GM12878 (cell line): ENCODE results near the gene SLU7. TPM values are rescaled to one million over a fixed set of nuclear protein-coding genes. Genes with fewer than 3 reads are reported as not detected.

Experiments
- ATAC-seq: fragments of 200-7000 bp; cut with Tn5 transposase; 3 replicates; pipeline ENCODE4 v1.9.1; 2020; ENCODE audit warnings: mild to moderate bottlenecking, moderate library complexity
- BruUV-seq: library from RNA; stranded (reverse); fragments of 400-500 nt; replicated peaks from 2 replicates; lab custom pipeline; 2021; lab: Mats Ljungman, UMichigan
- CTCF ChIA-PET: fragments of 300-600 bp; sonication (Branson Sonifier 250); formaldehyde crosslinking; extraction: SDS; loops from one replicate; lab custom pipeline; 2021; ENCODE audit warnings: inconsistent platforms; lab: Yijun Ruan, JAX
- POLR2A ChIA-PET: fragments of 350-600 bp; formaldehyde crosslinking; extraction: SDS; loops from one replicate; lab custom pipeline; 2021; ENCODE audit warnings: inconsistent platforms; lab: Charles Lee
- RAD21 ChIA-PET: fragments of 300-600 bp; sonication (Branson Sonifier 250); formaldehyde crosslinking; loops from one replicate; lab custom pipeline; 2023; ENCODE audit warnings: antibody characterized with exemption; ENCODE audit not compliant: unreplicated experiment; lab: Charles Lee
- SMC1A ChIA-PET: fragments of 300-600 bp; sonication (Branson Sonifier 250); formaldehyde crosslinking; loops from one replicate; lab custom pipeline; 2023; ENCODE audit not compliant: unreplicated experiment, uncharacterized antibody; lab: Charles Lee
- DNase-seq: peaks from one replicate; pipeline ENCODE4 v3.0.0-alpha.2; 2011; ENCODE audit warnings: low read depth, low spot score
- FAIRE-seq: peaks from 3 replicates; lab custom pipeline; 2011; peaks lifted over from hg19 to GRCh38; lab: Jason Lieb, UNC
- H2AFZ ChIP-seq: 2 replicates; pipeline ENCODE4 v1.6.0; 2011; ENCODE audit warnings: low read depth, low read length, control low read depth; ENCODE audit not compliant: control insufficient read depth
- H3K27ac ChIP-seq: 2 replicates; pipeline ENCODE4 v1.5.1; 2011; ENCODE audit warnings: control low read depth; ENCODE audit not compliant: control insufficient read depth, insufficient read depth
- H3K27me3 ChIP-seq, 2 experiments: replicated peaks in 1 of 2; 2 replicates each; pipeline versions ENCODE4 v1.6.0 to v1.6.1; 2011; ENCODE audit warnings: low read length in 1 of 2; ENCODE audit not compliant: control insufficient read depth in 2 of 2, insufficient read depth in 2 of 2
- H3K36me3 ChIP-seq, 2 experiments: 2 replicates each; pipeline ENCODE4 v1.5.1; 2011; ENCODE audit warnings: low read length in 1 of 2; ENCODE audit not compliant: control insufficient read depth in 2 of 2, insufficient read depth in 2 of 2
- H3K4me1 ChIP-seq: 2 replicates; pipeline ENCODE4 v1.6.1; 2011; ENCODE audit warnings: mild to moderate bottlenecking, low read length, moderate library complexity, mixed read lengths; ENCODE audit not compliant: control insufficient read depth, insufficient read depth
- H3K4me2 ChIP-seq: 2 replicates; pipeline ENCODE4 v1.6.0; 2011; ENCODE audit warnings: control low read depth; ENCODE audit not compliant: control insufficient read depth, insufficient read depth
- H3K4me3 ChIP-seq: fragments of 200-600 bp; sonication (generic); 2 replicates; pipeline ENCODE4 v1.5.1; 2016
- H3K79me2 ChIP-seq: 2 replicates; pipeline ENCODE4 v1.6.0; 2011; ENCODE audit warnings: low read length; ENCODE audit not compliant: control insufficient read depth, insufficient read depth
- H3K9ac ChIP-seq: 2 replicates; pipeline ENCODE4 v1.8.0; 2011; ENCODE audit warnings: low read length, control low read depth, mixed read lengths; ENCODE audit not compliant: control insufficient read depth, insufficient read depth
- H3K9me3 ChIP-seq: replicated peaks from 3 replicates; pipeline ENCODE4 v1.5.1; 2011; ENCODE audit warnings: mild to moderate bottlenecking, low read length; ENCODE audit not compliant: control insufficient read depth, insufficient read depth
- H4K20me1 ChIP-seq: 2 replicates; pipeline ENCODE4 v1.6.0; 2011; ENCODE audit not compliant: control insufficient read depth, insufficient read depth
- CUX1 ChIP-seq: IDR thresholded peaks from 2 replicates; pipeline ENCODE4 v1.6.1; 2012; ENCODE audit warnings: improper control_type of control experiment, low read depth, low read length; ENCODE audit not compliant: insufficient replicate concordance
- HCFC1 ChIP-seq: fragments of 150-350 bp; IDR thresholded peaks from 2 replicates; pipeline ENCODE4 v1.6.1; 2014; ENCODE audit warnings: low read length
- IRF5 ChIP-seq: fragments of 450-650 bp; IDR thresholded peaks from 2 replicates; pipeline ENCODE4 v1.6.1; 2017; ENCODE audit warnings: borderline replicate concordance
- KLF5 ChIP-seq: fragments of 450-650 bp; IDR thresholded peaks from 2 replicates; pipeline ENCODE4 v1.6.1; 2014; ENCODE audit warnings: mild to moderate bottlenecking; ENCODE audit not compliant: partially characterized antibody
- NFYA ChIP-seq: IDR thresholded peaks from 2 replicates; pipeline ENCODE4 v1.6.1; 2011; ENCODE audit warnings: low read depth, mild to moderate bottlenecking, low read length, improper control_type of control experiment, borderline replicate concordance
- SUPT20H ChIP-seq: IDR thresholded peaks from 2 replicates; pipeline ENCODE4 v1.6.1; 2011; ENCODE audit warnings: low read depth, mild to moderate bottlenecking, low read length, moderate library complexity, borderline replicate concordance; ENCODE audit not compliant: control insufficient read depth
- ZBTB40 ChIP-seq: fragments of 450-650 bp; IDR thresholded peaks from 2 replicates; pipeline ENCODE4 v1.6.1; 2016; ENCODE audit warnings: mild to moderate bottlenecking, moderate library complexity, borderline replicate concordance
- ZNF207 ChIP-seq: fragments of 450-650 bp; IDR thresholded peaks from 2 replicates; pipeline ENCODE4 v1.6.1; 2014; ENCODE audit warnings: antibody characterized with exemption, mild to moderate bottlenecking, borderline replicate concordance
- in situ Hi-C: fragments of 300-500 bp; cut with MboI; formaldehyde crosslinking; loops from 9 replicates; pipeline ENCODE4 v1.14.3; 2018; ENCODE audit warnings: mixed read lengths
- intact Hi-C: fragments of 100-400 bp; cut with micrococcal nuclease; formaldehyde crosslinking; loops from one replicate; pipeline ENCODE4 v1.14.2; 2022; ENCODE audit not compliant: unreplicated experiment
- polyA plus RNA-seq, 11 experiments: library from polyadenylated mRNA; depleted of rRNA in 4 of 11; unstranded in 6 of 11; stranded (reverse) in 5 of 11; fragments of >200 nt; fragmentation: Nextera tagmentation in 4 of 11; fragmentation: Illumina TruSeq in 1 of 11; extraction: Ambion mirVana in 4 of 11; extraction: Trizol in 1 of 11; gene quantifications; 1 replicate in 1 of 11; 2 replicates in 10 of 11; pipeline versions ENCODE4 v1.2.1 to v1.2.3, GENCODE V29; 2011 to 2016; ENCODE audit warnings: inconsistent platforms in 2 of 11, missing spikeins in 2 of 11, low read depth in 1 of 11
- total RNA-seq, 4 experiments: library from RNA; depleted of rRNA in 3 of 4; stranded (reverse); fragments of >200 nt in 3 of 4; fragmentation: Illumina TruSeq in 1 of 4; extraction: Trizol in 1 of 4; gene quantifications; 2 replicates each; pipeline versions ENCODE4 v1.2.1 to v1.2.3, GENCODE V29; 2013 to 2021
- TF ChIP-seq, protein P1 (sequence below): fragments of 450-650 bp; IDR thresholded peaks from 2 replicates; pipeline ENCODE4 v1.6.1; 2014; ENCODE audit warnings: mild to moderate bottlenecking

The SLU7 gene
- total and polyA plus RNA-seq, 10 of the 15 experiments (the other 5 are each of a cell fraction or from before 2014, with no cell fraction given), result 32.7 to 55.2 (median 46.6) TPM

DNA sequence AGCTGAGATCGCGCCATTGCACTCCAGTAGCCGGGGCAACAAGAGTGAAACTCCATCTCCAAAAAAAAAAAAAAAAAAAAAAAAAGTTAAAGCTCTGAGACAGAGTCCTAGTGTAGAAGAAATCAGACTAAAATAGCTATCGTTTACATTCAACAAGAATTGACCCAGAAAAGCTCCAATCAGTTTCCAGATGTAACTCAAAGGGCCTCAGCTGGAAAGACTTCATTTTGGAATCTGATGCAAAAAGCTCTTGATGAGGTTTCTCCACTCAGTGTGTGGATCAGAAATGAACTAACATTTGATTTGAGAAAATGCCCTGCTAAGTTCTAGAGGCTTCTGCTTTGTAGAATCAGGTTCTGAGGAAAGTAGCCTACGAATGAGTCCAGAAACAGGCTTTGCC is 41.2 kb downstream of the SLU7 start (continued):
- no peak for TF ChIP-seq CUX1
- no peak for TF ChIP-seq ZNF207

DNA sequence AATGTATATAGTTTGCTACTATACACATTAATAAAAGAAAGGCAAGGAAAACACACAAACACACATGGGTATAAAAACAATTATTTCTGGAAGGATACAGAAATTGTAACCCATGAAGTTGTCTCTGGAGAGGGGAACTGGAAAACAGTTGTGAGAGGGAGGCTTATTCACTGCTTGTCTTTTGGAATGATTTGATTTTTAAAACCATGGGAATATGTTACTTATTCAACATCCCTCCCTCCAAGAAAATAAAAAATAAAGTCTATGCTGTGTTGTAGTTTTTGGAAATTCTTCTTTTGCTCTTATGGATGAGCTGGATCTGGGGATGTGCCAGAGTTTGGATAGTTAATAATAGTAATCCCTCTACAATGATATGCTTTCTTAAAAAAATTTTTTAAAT is 42.5 kb downstream of the SLU7 start:
- H3K9ac ChIP-seq, result no peak overlapping the region
- in situ Hi-C loops, result no loop called here
- H3K4me3 ChIP-seq, result no peak overlapping the region
- no peaks in the 10 kb centered on the region for H3K4me1 ChIP-seq
- peaks cover 0 to 5% of the 10 kb centered on the region in 2 experiments; a peak in 2 of 4 replicates for H3K27me3 ChIP-seq
- no peak for ATAC-seq
- RAD21 ChIA-PET, result no interaction called here
- H3K9me3 ChIP-seq, result no peaks in the 10 kb centered on the region
- H3K36me3 ChIP-seq, result no peaks in the 10 kb centered on the region
- intact Hi-C loops, result no loop called here
- CTCF ChIA-PET, result interaction anchor here (1.6 kb wide), 1 partner anchor 31 kb away, joined by 4 read pairs; no protein-coding TSS in a partner anchor
- no peak for FAIRE-seq
- BruUV-seq, result no TSS peak
- H4K20me1 ChIP-seq, result no peaks in the 10 kb centered on the region
- no peak for DNase-seq
- H3K27ac ChIP-seq, result no peak overlapping the region
- no peaks in the 10 kb centered on the region for H3K79me2 ChIP-seq
- H2AFZ ChIP-seq, result no peak overlapping the region
- SMC1A ChIA-PET, result interaction anchor here (0.6 to 5.8 kb wide), 3 partner anchors 15 to 644 kb away, joined by 3 to 42 read pairs (median 3); no protein-coding TSS in a partner anchor
- POLR2A ChIA-PET, result no interaction called here
- H3K4me2 ChIP-seq, result no peak overlapping the region
- no peak for TF ChIP-seq KLF5
- no peak for TF ChIP-seq NFYA
- TF ChIP-seq, protein P1, sequence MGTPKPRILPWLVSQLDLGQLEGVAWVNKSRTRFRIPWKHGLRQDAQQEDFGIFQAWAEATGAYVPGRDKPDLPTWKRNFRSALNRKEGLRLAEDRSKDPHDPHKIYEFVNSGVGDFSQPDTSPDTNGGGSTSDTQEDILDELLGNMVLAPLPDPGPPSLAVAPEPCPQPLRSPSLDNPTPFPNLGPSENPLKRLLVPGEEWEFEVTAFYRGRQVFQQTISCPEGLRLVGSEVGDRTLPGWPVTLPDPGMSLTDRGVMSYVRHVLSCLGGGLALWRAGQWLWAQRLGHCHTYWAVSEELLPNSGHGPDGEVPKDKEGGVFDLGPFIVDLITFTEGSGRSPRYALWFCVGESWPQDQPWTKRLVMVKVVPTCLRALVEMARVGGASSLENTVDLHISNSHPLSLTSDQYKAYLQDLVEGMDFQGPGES, result no peak
- no peak for TF ChIP-seq ZBTB40
- no peak for TF ChIP-seq HCFC1
- TF ChIP-seq SUPT20H, result no peak
- no peak for TF ChIP-seq IRF5
